ENCODE data around the gene RBM20. TPM values are rescaled to one million over a fixed set of nuclear protein-coding genes. Genes with fewer than 3 reads are reported as not detected.
"Not testable (repeated sequence)": the region's sequence is repeated elsewhere in the genome, so short reads cannot be mapped to it uniquely, and the experiment has no call there.

Gene RBM20
- polyA plus RNA-seq, 1 donor from 2014 or later = not detected

DNA sequence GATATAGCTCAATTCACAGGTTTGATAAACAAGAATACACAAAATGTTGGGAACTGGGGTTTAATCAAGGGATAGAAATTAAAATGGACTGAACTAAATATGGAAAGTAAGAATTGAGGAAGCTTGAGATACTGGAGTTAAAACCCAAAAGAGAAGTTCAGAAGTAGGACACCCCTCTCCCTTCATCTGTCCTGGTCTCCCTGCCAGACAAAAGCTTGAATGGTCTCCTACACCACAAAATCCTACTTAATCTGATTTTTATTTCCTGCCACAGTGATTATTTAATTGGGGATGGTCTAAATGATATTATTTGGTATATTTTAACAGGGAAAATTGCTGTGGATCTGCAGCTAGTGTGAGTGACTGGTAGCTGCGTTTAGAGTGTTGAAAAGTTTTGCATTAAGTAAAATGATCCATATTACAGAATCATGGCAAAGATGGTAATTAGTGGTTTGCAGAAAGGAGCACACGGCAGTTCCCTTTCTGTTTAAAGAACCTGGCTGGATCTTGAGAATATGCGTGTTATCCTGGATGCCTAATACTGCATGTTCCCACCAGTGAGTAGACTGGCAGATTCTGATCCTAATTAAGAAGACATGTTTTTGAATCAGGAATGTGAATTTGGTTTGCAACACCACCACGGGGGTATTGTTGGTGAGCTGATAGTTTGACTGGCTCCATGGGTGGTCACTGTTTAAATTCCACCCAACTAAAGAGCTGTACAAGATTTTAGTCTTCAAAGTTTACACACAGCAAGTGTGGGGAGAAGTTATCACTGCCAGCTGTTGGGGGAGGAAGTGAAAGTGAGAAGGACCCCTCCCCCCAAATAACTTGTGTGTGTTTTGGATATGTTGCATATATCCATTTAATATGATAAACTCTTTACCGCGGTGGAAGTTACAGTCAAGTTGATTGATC is 5.5 kb downstream of the RBM20 start:
- Mint-ChIP-seq H3K9me3 (peaks cover 0 to 2% (median 0%) of the 10 kb centered on the region in 3 donors), H3K4me1 (peaks cover 2 to 7% (median 6%) of the 10 kb centered on the region in 3 donors), H3K36me3 (no peaks in the 10 kb centered on the region), H3K4me3 (no peak overlapping the region), H3K27ac (no peak overlapping the region), H3K27me3 (peaks cover 38% of the 10 kb centered on the region)

DNA sequence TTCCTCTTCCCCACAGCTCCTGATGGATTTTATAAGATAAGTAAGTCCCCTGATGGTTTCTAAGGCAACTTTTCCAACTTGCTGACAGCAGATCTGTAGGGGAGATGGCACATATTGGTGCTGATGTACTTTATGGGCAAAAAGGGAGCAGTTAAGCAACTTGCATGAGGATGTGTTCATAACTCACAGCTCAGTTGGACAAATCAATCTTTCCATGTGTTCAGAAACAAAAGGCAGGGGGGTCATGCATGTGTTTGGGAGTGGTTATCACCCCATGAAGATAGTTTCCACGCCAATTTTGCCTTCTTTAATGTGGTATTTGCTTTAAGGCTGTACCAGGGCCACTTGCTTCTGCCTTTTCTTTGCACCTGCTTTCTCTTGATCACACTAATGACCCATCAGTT is 6.1 kb downstream of the RBM20 start:
- Mint-ChIP-seq H3K36me3 (no peaks in the 10 kb centered on the region), H3K27ac (peak overlapping the region in 1 of 3 donors; percentile 17), H3K4me3 (peak overlapping the region in 1 of 4 donors; percentile 67), H3K9me3 (peaks cover 0 to 2% (median 0%) of the 10 kb centered on the region in 3 donors), H3K27me3 (peaks cover 32% of the 10 kb centered on the region), H3K4me1 (peaks cover 2 to 6% (median 4%) of the 10 kb centered on the region in 3 donors)

DNA sequence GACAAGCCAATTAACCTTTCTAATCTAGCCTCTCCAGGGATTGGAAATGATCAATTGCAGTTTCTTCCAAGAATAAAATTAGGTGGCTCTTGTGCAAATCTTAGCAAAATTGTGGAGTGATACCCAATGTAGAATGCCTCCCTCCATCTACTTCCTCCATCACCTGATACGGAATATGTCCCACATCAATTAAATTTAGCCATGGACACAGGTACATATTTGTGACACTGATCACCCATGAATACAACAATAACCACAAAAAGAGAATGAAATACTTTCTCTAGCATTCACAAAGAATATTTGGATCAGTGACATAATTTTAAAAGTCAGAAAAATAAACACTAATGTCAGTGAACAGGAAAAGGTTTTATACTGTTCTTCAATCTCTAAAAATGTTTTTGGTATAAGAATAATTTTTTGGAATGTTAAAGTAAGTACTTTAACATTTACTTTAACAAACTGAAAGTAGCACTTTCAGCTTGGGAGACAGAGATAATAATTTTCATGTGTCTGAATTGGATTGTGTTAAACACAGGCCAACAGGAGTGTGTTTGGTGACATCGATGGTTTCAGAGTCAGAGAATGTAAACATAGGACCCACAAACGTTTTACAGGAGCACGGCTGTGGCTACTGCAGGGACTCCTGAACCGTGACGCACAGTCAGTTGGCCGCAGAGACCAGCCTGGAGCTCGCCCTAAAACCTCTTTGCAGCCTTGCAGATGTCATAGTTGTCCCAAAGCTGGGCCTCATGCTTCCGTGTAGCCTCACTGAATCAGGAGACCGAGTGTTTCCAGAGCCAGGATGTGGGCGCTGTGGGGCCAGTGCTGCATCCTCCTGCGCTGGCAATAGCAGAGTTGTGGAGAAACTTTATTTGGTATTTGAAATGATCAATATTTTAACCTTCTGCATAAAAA is 7.2 kb downstream of the RBM20 start:
- Mint-ChIP-seq H3K27ac (no peak overlapping the region), H3K27me3 (peaks cover 29% of the 10 kb centered on the region), H3K4me1 (peaks cover 2 to 6% (median 4%) of the 10 kb centered on the region in 3 donors), H3K4me3 (no peak overlapping the region), H3K36me3 (no peaks in the 10 kb centered on the region), H3K9me3 (peaks cover 0 to 2% (median 0%) of the 10 kb centered on the region in 3 donors)

DNA sequence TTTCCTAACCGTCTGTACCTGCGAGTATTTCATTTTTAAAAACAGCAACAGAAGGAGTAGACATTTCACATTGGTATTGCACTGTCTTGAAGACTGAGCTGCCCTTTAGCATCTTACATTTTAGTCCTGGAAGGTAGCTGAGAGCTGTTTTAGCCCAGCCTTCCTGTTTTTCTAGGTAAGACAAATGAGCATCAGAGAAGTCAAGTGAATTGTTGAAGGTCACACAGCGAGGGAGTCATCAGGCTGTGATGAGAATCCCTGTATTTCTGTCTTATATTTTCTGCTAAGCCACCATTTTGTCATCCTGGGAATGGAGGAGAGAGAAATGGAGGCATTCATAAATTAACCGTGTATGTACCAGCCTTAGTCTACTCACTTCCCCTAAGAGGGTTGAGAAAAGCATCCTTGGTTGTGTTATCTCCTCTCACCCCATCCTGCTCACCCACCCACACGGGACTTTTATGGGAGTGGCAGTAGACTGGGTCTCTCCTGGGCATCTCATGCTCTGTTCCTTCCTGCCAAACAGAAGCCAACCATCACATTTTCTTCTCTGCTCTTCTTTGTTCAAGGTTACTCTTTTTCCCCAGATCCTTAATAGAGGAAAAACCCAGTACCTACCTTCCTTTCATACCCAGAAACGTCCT is 8.5 kb downstream of the RBM20 start:
- Mint-ChIP-seq H3K4me1 (peaks cover 2 to 6% (median 4%) of the 10 kb centered on the region in 3 donors), H3K9me3 (no peaks in the 10 kb centered on the region), H3K36me3 (no peaks in the 10 kb centered on the region), H3K27me3 (peaks cover 26% of the 10 kb centered on the region), H3K4me3 (no peak overlapping the region), H3K27ac (no peak overlapping the region)

DNA sequence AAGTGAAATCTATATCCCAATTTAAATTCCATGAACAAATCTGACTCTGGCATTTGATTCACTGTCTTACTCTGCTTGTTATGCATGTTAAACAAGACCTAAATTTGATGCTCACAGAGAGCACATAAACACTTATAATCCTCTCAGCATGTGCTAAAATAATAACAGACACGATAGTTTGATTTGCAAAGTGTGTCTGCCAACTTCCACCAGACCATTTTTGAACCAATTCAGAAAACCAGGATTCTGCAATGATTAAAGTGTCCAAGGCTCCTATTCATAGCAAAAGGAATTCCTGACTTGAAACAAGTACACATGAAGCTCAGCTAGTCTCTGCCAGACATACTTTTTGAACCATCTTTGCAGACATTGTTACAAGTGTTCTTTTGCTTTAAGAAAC is 11.2 kb downstream of the RBM20 start:
- peaks cover 23% of the 10 kb centered on the region for H3K27me3 Mint-ChIP-seq
- H3K4me1 Mint-ChIP-seq = peaks cover 2 to 3% (median 2%) of the 10 kb centered on the region in 3 donors
- H3K4me3 Mint-ChIP-seq = no peak overlapping the region
- no peak overlapping the region for H3K27ac Mint-ChIP-seq
- peaks cover 2% of the 10 kb centered on the region for H3K36me3 Mint-ChIP-seq
- H3K9me3 Mint-ChIP-seq = peaks cover 0 to 2% (median 0%) of the 10 kb centered on the region in 3 donors

DNA sequence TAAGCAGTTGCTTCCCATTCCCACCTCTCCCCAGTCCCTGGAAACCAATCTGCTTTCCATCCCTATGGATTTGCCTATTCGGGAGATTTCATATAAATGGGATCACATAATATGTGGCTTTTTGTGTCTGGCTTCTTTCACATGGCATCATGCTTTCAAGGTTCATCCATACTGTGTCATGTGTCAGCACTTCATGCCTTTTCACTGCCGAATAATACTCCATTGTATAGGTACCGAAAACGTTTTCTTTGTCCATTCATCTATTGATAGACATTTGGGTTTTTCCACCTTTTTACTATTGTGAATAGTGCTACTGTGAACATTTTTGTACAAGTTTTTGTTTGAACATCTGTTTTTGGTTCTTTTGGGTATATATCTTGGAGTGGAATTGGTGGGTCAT is 12.5 kb downstream of the RBM20 start:
- peaks cover 2% of the 10 kb centered on the region for H3K36me3 Mint-ChIP-seq
- peaks cover 0 to 2% (median 0%) of the 10 kb centered on the region in 3 donors for H3K4me1 Mint-ChIP-seq
- peaks cover 0 to 3% (median 0%) of the 10 kb centered on the region in 3 donors for H3K9me3 Mint-ChIP-seq
- H3K27ac Mint-ChIP-seq = no peak overlapping the region
- no peak overlapping the region for H3K4me3 Mint-ChIP-seq
- peaks cover 26% of the 10 kb centered on the region for H3K27me3 Mint-ChIP-seq

DNA sequence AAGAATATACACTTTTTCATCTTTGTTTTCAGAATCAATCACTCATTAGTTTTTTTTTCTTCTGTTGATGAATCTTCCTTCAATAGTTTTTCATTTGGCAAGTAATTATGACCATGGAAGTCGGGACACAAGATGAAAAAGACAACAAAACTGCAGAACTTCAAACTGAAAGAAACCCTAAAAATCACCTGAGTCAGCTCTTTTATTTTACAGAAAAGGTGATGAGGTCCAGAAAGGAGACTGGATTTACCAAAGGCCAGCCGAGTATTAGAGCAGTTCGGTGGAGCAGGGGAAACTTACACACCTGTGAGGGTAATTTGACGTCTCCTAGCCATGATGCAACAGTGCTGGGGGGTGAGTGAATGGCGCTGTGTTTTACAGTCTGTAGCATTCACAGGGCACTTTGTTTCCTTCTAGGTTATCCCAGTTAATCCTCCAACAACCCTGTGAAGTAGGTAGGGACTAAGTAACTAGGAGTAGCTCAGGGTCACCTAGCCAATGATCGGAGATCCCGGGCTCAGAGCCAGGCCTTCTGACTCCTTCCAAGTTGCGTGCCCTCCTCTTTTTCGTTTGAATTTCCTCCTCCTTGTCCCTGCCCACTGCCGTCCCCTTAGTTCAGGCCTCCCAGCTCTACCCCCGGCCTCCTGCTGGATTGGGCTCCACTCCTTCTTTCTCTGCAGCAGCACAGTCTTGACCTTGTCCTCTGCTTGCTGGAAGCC is 14.0 kb downstream of the RBM20 start:
- Mint-ChIP-seq H3K27ac (no peak overlapping the region), H3K4me1 (peaks cover 0 to 6% (median 2%) of the 10 kb centered on the region in 3 donors), H3K9me3 (peaks cover 0 to 3% (median 0%) of the 10 kb centered on the region in 3 donors), H3K36me3 (peaks cover 2% of the 10 kb centered on the region), H3K27me3 (peaks cover 24% of the 10 kb centered on the region), H3K4me3 (no peak overlapping the region)

DNA sequence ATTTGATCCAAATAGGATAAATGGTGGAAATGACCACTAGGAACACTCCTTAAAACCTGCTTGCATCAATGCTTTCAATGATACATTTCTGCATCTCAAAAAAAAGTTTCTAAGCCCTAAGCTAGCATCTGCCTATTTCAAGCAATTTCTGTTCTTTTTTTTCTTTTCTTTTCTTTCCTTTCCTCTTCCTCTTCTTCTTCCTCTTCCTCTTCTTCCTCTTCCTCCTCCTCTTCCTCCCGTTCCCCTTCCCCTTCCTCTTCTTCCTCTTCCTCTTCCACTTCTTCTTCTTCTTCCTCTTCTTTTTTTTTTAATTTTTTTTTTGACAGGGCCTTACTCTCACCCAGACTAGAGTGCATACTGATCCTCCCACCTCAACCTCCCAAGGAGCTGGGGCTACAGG is 15.4 kb downstream of the RBM20 start:
- Mint-ChIP-seq H3K4me1 (peaks cover 0 to 6% (median 2%) of the 10 kb centered on the region in 3 donors), H3K27me3 (peaks cover 21% of the 10 kb centered on the region), H3K4me3 (no peak overlapping the region), H3K27ac (no peak overlapping the region), H3K36me3 (peaks cover 2% of the 10 kb centered on the region), H3K9me3 (peaks cover 0 to 3% (median 0%) of the 10 kb centered on the region in 3 donors)

DNA sequence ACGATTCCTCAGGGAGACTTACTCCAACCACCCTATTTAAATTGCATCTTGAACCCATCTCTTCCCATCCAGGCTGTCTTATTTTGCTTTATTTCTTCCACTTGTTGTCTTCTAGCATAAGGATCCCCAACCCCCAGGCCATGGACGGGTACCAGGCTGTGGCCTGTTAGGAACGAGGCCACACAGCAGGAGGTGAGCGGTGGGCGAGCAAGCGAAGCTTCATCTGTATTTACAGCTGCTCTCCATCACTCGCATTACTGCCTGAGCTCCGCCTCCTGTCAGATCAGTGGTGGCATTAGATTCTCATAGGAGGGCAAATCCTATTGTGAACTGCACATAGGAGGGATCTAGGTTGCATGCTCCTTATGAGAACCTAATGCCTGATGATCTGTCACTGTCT is 16.2 kb downstream of the RBM20 start:
- H3K9me3 Mint-ChIP-seq, H3K4me1 Mint-ChIP-seq, H3K4me3 Mint-ChIP-seq, H3K36me3 Mint-ChIP-seq, H3K27ac Mint-ChIP-seq: not testable (repeated sequence)
- H3K27me3 Mint-ChIP-seq = peaks cover 21% of the 10 kb centered on the region

DNA sequence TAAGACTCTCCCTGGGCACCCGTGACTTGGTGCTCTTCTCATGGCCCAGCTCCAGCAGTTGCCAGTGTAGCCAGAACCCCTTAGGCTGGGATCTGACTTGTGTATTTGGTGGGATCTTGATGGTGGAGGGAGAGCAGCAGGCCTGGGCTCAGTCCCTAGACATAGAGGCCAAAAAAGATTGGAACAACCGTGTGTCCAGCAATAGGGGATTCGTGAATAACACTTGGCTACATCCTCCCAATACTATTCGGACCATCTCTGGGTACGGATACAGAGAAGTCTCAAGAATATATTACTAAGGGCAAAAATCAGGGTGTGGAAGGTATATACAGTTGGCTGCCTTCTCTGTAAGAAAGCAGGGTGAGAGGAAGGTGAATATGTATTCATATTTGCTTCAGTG is 17.2 kb downstream of the RBM20 start:
- Mint-ChIP-seq H3K27ac (no peak overlapping the region), H3K9me3 (peaks cover 0 to 3% (median 0%) of the 10 kb centered on the region in 3 donors), H3K36me3 (peaks cover 2% of the 10 kb centered on the region), H3K27me3 (peaks cover 17% of the 10 kb centered on the region), H3K4me3 (no peak overlapping the region), H3K4me1 (peaks cover 0 to 6% (median 2%) of the 10 kb centered on the region in 3 donors)

DNA sequence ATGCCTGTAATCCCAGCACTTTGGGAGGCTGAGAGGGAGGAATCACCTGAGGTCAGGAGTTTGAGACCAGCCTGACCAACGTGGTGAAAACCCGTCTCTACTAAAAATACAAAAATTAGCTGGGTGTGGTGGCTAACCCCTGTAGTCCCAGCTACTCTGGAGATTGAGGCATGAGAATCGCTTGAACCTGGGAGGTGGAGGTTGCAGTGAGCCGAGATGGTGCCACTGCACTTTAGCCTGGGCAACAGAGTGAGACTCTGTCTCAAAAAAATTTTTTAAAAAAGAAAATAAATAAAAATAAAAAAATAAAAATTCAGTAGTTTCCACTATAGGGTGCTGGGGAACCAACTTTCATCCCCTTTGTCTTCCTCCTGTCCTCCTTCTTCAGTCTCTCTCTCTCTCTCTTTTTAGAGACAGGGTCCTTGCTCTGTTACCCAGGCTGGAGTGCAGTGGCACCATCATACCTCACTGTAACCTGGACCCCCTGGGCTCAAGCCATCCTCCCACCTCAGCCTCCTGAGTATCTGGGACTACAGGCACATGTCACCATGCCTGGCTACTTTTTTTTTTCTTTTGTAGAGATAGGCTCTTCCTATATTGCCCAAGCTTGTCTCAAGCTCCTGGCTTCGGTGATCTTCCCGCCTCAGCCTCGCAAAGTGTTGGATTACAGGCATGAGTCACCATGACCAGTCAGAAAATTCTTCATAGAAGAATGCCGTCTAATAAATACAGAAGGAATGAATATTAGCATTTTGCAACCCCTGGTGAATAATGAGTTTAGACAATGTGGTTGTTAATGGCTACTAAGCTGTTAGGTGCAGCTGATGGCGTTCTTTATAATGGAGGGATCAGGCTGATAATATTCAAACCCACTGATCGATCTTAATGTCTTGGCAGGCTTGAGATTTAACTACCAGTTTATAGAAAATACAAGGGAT is 20.6 kb downstream of the RBM20 start:
- Mint-ChIP-seq H3K4me1 (peaks cover 0 to 6% (median 2%) of the 10 kb centered on the region in 3 donors), H3K9me3 (peaks cover 0 to 3% (median 0%) of the 10 kb centered on the region in 3 donors), H3K4me3 (no peak overlapping the region), H3K27ac (no peak overlapping the region), H3K36me3 (peaks cover 2% of the 10 kb centered on the region), H3K27me3 (peaks cover 15% of the 10 kb centered on the region)

DNA sequence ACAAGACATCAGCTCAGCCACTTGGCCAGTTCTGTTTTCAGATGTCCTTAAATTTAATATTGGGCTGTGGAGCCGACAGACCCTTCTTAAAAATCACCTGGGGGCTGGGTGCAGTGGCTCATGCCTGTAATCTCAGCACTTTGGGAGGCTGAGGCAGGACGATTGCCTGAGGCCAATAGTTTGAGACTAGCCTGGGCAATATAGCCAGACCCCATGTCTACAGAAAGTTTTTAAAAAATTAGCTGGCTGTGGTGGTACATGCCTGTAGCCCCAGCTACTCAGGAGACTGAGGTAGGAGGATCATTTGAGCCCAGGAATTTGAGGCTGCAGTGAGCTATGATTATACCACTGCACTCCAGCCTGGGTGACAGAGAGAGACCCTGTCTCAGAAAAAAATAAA is 22.1 kb downstream of the RBM20 start:
- H3K27me3 Mint-ChIP-seq = peaks cover 13% of the 10 kb centered on the region
- not testable (repeated sequence) for H3K4me1 Mint-ChIP-seq, H3K4me3 Mint-ChIP-seq, H3K36me3 Mint-ChIP-seq, H3K9me3 Mint-ChIP-seq, H3K27ac Mint-ChIP-seq

DNA sequence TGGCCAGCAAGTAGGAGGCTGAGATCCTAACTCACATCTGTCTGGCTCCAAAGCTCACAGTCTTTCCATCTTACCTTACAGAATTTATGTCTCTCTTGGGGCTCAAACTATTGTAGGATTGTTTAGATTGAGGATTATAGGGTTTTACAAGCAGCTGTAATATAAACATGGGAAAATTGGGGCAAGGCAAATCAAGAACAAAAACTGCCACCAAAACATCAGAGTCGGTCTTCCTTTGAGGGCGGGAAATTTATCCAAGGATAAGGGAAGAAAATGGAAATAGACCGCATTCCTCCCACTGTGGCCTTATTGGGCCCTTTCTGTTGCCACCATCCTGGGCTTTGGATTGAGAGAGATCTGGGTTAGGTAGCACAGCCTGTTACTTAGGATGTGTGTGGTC is 22.5 kb downstream of the RBM20 start:
- Mint-ChIP-seq H3K4me1 (peaks cover 0 to 4% (median 2%) of the 10 kb centered on the region in 3 donors), H3K27me3 (peaks cover 9% of the 10 kb centered on the region), H3K4me3 (no peak overlapping the region), H3K27ac (no peak overlapping the region), H3K9me3 (no peaks in the 10 kb centered on the region), H3K36me3 (no peaks in the 10 kb centered on the region)

All from IgD-negative memory B cell (primary cell).